GM18517 (cell line): ENCODE data around the gene TXNRD2.
"Not testable (repeated sequence)": the region's sequence is repeated elsewhere in the genome, so short reads cannot be mapped to it uniquely, and the experiment has no call there.

Experiments
- ATAC-seq: cut with Tn5 transposase; IDR thresholded peaks from one replicate; pipeline ENCODE4 v1.9.1; 2021; ENCODE audit warnings: mild to moderate bottlenecking, moderate library complexity; ENCODE audit not compliant: unreplicated experiment

Gene TXNRD2

GRCh38 chr22:19848298-19849224 lies 93.1 kb downstream of the TXNRD2 start:
- no peak for ATAC-seq

- ATAC-seq: no peak
Observed at GRCh38 chr22:19847345-19847632, 94.3 kb downstream of the TXNRD2 start.

GRCh38 chr22:19846620-19847344 lies 94.8 kb downstream of the TXNRD2 start:
- no peak for ATAC-seq

- ATAC-seq: no peak
Observed at GRCh38 chr22:19845054-19845722, 96.4 kb downstream of the TXNRD2 start.

- ATAC-seq: no peak
Observed at GRCh38 chr22:19844377-19845053, 97.1 kb downstream of the TXNRD2 start.

- no peak for ATAC-seq
Observed at GRCh38 chr22:19843857-19844376, 97.7 kb downstream of the TXNRD2 start.

GRCh38 chr22:19843107-19843856 lies 98.3 kb downstream of the TXNRD2 start:
- ATAC-seq: no peak

GRCh38 chr22:19842393-19843106 lies 99.1 kb downstream of the TXNRD2 start:
- no peak for ATAC-seq

- ATAC-seq: no peak
Observed at GRCh38 chr22:19841641-19842392, 99.8 kb downstream of the TXNRD2 start.

GRCh38 chr22:19840955-19841640 lies 100.5 kb downstream of the TXNRD2 start:
- ATAC-seq: no peak

- no peak for ATAC-seq
Observed at GRCh38 chr22:19840059-19840458, 101.6 kb downstream of the TXNRD2 start.

GRCh38 chr22:19837915-19838314 lies 103.7 kb downstream of the TXNRD2 start:
- no peak for ATAC-seq

- ATAC-seq: no peak
Observed at GRCh38 chr22:19836512-19836911, 105.1 kb downstream of the TXNRD2 start.

- ATAC-seq: no peak
Observed at GRCh38 chr22:19834599-19834998, 107.0 kb downstream of the TXNRD2 start.

GRCh38 chr22:19833327-19833726 lies 108.3 kb downstream of the TXNRD2 start:
- ATAC-seq: not testable (repeated sequence)

- no peak for ATAC-seq
Observed at GRCh38 chr22:19832476-19833108, 109.0 kb downstream of the TXNRD2 start.

- not testable (repeated sequence) for ATAC-seq
Observed at GRCh38 chr22:19831979-19832378, 109.6 kb downstream of the TXNRD2 start.

- no peak for ATAC-seq
Observed at GRCh38 chr22:19831016-19831415, 110.6 kb downstream of the TXNRD2 start.
